ENCODE measurements around the gene MORC2. TPM values are rescaled to one million over a fixed set of nuclear protein-coding genes. Genes with fewer than 3 reads are reported as not detected.

The MORC2 gene
- total RNA-seq, 1 donor from 2014 or later: 13.4 TPM

DNA sequence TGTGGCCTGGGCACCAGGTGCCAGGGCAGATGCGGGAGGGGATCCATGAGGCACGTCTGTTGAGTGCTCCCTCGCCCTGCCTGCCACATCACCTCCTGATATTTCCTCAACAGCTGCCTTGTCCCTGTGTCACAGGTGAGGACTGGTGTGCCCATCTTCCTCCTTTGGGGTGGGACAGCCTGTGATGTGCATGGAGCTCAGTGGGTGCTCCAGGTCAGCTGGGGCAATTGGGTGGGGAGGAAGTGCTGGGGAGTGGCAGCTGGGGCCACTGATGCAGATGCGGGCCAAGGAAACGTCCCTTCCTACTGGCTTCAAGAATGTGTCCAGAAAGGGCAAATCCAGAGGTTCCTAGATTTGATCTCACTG, 83.6 kb downstream of the MORC2 start:
- peak; percentile 43 for ATAC-seq

- no peak for ATAC-seq
Measured at GRCh38 chr22:30884211-30885000, 84.2 kb downstream of the MORC2 start.

- no peak for ATAC-seq
Measured at GRCh38 chr22:30883586-30884145, 84.9 kb downstream of the MORC2 start.

- ATAC-seq: no peak
Measured at GRCh38 chr22:30882974-30883533, 85.5 kb downstream of the MORC2 start.

DNA sequence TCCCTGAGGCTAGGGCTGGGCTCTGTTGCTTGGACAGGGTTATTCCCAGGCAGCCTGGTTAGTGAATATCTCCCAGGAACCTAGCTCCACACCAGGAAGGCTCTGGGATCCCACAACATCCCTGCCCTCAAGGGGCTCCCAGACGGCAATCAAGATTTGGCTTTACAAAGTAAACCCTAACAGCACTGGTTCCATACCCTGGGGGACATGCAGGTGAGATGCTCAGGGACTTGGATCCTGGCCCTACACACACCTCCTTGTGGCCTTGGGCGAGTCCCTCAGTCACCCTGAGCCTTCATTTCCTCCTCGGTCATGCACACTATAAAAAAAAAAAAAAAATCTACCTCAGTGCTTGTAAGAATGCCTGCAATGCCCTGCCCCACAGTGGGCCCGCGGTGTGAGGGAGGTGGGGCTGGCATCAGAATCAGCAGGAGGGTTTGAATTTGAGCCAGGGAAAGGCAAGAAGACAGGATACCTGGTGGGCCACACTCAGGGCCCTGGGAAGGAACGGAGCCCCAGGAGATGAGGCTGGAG, 86.3 kb downstream of the MORC2 start:
- ATAC-seq: peak; percentile 55

DNA sequence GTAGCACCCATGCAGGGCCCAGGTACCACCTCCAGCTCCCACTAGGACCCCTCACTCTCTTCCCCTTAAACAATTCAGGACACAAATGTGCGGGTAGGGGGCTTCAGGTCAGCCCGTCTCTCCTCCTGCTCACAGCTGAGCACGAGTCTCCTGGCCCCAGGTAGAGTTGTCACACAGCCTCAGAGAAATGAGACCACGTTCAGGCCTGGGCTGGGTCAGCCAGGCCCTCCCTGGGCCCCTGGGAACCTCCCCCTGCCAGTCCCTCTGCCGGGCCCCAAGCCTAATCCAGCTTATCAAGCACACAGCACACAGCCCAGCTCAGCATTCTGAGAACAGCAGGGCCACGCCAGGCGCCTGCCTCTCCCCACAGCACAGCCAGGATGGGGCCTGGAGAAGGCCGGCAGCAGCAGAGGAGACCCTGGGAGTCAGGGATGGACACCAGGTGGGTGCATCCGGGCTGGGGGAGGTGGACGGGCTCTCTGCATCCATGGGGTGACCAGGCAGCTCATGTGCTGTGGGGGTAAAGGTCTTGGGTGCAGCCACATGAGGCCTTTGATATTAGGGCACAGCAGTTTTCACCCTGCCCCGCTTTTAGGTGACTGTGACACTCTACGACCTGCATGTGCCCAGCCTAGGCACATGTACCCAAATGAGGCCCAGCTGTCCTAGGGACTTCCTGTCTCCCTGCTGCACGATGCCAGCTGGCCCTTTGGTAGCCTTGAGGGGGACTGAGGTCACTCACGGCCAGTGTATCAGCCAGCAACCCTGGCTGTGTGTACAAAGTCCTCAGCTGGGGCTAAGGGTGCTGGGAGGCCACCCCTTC, 87.0 kb downstream of the MORC2 start:
- no peak for ATAC-seq

DNA sequence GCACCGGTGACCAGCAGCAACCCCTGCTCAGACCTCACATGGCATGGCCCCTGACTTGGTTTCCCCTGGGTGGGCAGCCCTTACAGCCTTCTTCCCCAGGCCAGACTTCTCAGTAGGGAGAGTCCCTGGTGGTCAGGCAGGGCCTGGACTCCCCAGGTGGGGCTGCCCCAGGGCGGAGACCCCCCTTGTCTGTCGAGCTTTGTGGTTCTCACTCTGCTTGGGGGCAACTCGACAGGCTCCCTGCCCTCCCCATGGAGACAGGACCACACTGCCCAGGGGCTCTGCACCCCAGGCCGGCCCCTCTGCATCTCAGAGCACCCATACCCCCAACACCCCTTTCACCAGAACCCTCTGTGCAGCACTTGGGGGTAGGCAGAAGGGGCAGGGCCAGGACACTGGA, 87.7 kb downstream of the MORC2 start:
- no peak for ATAC-seq

GRCh38 chr22:30880181-30880601, 88.4 kb downstream of the MORC2 start:
- no peak for ATAC-seq

DNA sequence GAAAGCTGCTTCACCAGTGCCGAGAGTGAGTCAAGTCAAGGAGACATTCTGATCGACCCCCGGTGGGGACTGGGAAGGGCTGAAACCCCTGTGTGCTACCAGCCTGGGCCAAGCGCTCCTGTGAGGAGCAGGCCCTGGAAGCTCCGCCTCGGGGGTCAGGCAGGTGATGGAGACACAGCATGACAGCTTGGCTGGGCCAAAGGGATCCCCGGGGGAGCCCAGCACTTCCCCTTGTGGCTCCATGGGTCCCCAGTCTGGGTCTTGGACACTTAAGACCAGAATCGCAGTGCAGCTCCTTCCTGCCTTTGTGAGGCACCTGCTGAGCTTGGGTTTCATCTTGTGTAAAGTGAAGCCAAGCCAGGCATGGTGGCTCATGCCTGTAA, 89.2 kb downstream of the MORC2 start:
- no peak for ATAC-seq

DNA sequence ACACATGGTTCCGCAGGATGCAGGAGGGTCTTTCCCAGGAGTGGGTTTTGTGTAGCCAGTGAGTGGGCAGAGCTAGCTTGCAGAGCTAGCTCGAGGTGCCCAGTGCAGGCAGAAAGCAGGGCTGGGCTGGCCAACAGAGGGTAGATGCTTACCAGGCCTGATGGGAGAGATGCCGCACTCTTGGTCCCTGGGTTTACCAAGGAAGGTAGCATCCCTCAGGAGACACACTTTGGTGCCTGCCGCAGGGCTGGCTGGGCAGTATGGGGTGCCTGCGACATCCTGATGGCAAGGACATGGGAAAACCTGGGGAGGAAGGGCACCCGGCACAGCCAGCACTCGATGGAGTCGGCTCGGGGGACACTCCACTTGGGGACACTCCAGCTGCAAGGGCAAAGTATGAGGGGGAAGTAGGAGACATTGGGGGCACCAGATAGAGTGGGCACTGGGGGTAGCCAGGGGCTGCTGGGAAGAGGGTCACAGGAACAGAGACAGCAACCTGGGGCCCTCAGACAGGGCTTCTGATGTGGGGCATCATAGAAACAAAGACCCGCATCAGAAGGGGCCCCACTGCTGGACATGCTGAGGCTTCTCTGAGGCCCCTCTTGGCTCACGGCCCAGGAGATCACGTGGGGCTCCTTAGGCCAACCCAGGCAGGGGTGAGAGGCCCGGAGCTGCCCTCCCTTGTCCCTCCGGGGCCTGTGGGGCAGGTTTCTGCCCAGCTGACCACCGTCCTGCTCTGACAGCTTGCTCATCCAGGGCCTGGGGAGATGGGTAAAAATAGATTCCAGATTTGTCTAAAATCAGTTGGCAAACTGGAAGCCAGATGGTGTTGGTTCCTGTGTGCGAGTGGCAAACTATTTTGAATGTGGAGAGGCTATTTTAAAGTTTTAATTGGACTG, 89.8 kb downstream of the MORC2 start:
- ATAC-seq: no peak

GRCh38 chr22:30877662-30878515, 90.7 kb downstream of the MORC2 start:
- ATAC-seq: no peak

- ATAC-seq: no peak
Measured at GRCh38 chr22:30876915-30877553, 91.5 kb downstream of the MORC2 start.

- no peak for ATAC-seq
Measured at GRCh38 chr22:30876221-30876751, 92.3 kb downstream of the MORC2 start.

- ATAC-seq: no peak
Measured at GRCh38 chr22:30875481-30876215, 92.9 kb downstream of the MORC2 start.

Other genes starting within 250 kb of the MORC2 start
- 41.0 TPM for gene TUG1, start 491 bp upstream of the MORC2 start, total RNA-seq
- 21.1 TPM for gene SMTN, start 112.5 kb upstream of the MORC2 start, total RNA-seq
- gene SELENOM, start 138.8 kb upstream of the MORC2 start, total RNA-seq: 13.7 TPM
- 1.5 TPM for gene INPP5J, start 154.2 kb upstream of the MORC2 start, total RNA-seq
- 19.4 TPM for gene PLA2G3, start 171.7 kb upstream of the MORC2 start, total RNA-seq
- gene RNF185, start 191.4 kb upstream of the MORC2 start, total RNA-seq: 23.4 TPM
- gene LIMK2, start 243.5 kb upstream of the MORC2 start, total RNA-seq: 88.0 TPM